Transverse colon (tissue), 4 donors: ENCODE results near the gene MAPKBP1. TPM values are rescaled to one million over a fixed set of nuclear protein-coding genes. Genes with fewer than 3 reads are reported as not detected.

ENCODE experiments used
- DNase-seq: peaks from one replicate; pipeline ENCODE4 v3.0.0-alpha.2; 2019
- H3K27ac ChIP-seq, 4 donors: fragments of 200-600 bp; sonication (generic); 2 replicates each; pipeline ENCODE4 v1.5.1; 2016 to 2018; ENCODE audit warnings: inconsistent platforms in 4 of 4
- H3K27me3 ChIP-seq: fragments of 200-600 bp; sonication (generic); 2 replicates; pipeline ENCODE4 v1.5.1; 2017; ENCODE audit warnings: inconsistent platforms
- H3K36me3 ChIP-seq, 4 donors: fragments of 200-600 bp; sonication (generic); 2 replicates each; pipeline ENCODE4 v1.5.1; 2017 to 2019; ENCODE audit warnings: inconsistent platforms in 4 of 4
- H3K4me1 ChIP-seq, 4 donors: fragments of 200-600 bp; sonication (generic); 2 replicates each; pipeline ENCODE4 v1.5.1; 2017 to 2020; ENCODE audit warnings: inconsistent platforms in 4 of 4
- H3K4me3 ChIP-seq, 4 donors: fragments of 200-600 bp; sonication (generic); 1 replicate in 1 of 4; 2 replicates in 3 of 4; pipeline versions ENCODE4 v1.5.1 to v1.6.1; 2017 to 2019; ENCODE audit warnings: inconsistent platforms in 4 of 4
- H3K9me3 ChIP-seq, 2 donors: fragments of 200-600 bp; sonication (generic); 2 replicates each; pipeline ENCODE4 v1.5.1; 2017 to 2019; ENCODE audit warnings: inconsistent platforms in 2 of 2
- CTCF ChIP-seq, 5 experiments: fragments of 200-600 bp in 3 of 5; fragments of 450-650 bp in 2 of 5; sonication (generic) in 3 of 5; IDR thresholded peaks; 1 replicate in 2 of 5; 2 replicates in 3 of 5; pipeline ENCODE4 v1.5.1; 2016 to 2017; ENCODE audit warnings: antibody characterized with exemption in 5 of 5, inconsistent platforms in 3 of 5, mild to moderate bottlenecking in 2 of 5, moderate library complexity in 1 of 5
- EP300 ChIP-seq: sonication (generic); formaldehyde crosslinking; IDR thresholded peaks from one replicate; pipeline ENCODE4 v1.6.1; 2017; ENCODE audit warnings: antibody characterized with exemption, low read depth
- POLR2A ChIP-seq: fragments of 450-650 bp; IDR thresholded peaks from one replicate; pipeline ENCODE4 v1.6.1; 2016; ENCODE audit warnings: antibody characterized with exemption, mild to moderate bottlenecking, moderate library complexity
- POLR2AphosphoS5 ChIP-seq, 3 donors: sonication (generic); formaldehyde crosslinking; IDR thresholded peaks; one replicate each; pipeline ENCODE4 v1.6.1; 2016; ENCODE audit warnings: antibody characterized with exemption in 3 of 3
- WGBS, 2 donors: methylation state at CpG; one replicate each; pipeline ENCODE4 v1.1.5; 2018; ENCODE audit warnings: low coverage in 1 of 2; 5-methylcytosine and 5-hydroxymethylcytosine counted together
- in situ Hi-C, 4 donors: fragments of 200-750 bp; cut with MboI; loops; one replicate each; pipeline versions ENCODE4 v1.15.0 to v1.15.1; 2017; ENCODE audit warnings: low sequenced_read_pairs in 3 of 4, low pct_ligation_motif_present in 1 of 4, low pct_unique_long_range_greater_than_20kb in 1 of 4
- intact Hi-C: fragments of 100-400 bp; cut with DNase I; formaldehyde crosslinking; loops from one replicate; pipeline ENCODE4 v1.15.1; 2023; ENCODE audit warnings: low total_unique reads
- total RNA-seq, 4 donors: library from RNA; depleted of rRNA; stranded (reverse); fragments of >200 nt; gene quantifications; one replicate each; pipeline ENCODE4 v1.1.0, GENCODE V29; 2016

MAPKBP1 gene
- total RNA-seq, 4 donors from 2014 or later, result 16.0 to 36.4 (median 16.8) TPM

- DNase-seq, result no peak
- TF ChIP-seq CTCF (IDR thresholded peaks at IDR 0.05) (no peak), POLR2AphosphoS5 (IDR thresholded peaks at IDR 0.05) (no peak), EP300 (no peak), POLR2A (no peak)
- H3K27me3 ChIP-seq, result no peaks in the 10 kb centered on the region
- H3K27ac ChIP-seq, result no peak overlapping the region
- no peak overlapping the region for H3K4me3 ChIP-seq
- H3K4me1 ChIP-seq, result peaks cover 8 to 17% (median 10%) of the 10 kb centered on the region in 4 donors
- intact Hi-C loops, result no loop called here
- 98% methylated on average over 10 of the region's 10 CpGs; no CpG with 5 or more reads in 1 of the 2 donors for WGBS, 2 donors
- no peaks in the 10 kb centered on the region for H3K36me3 ChIP-seq
- in situ Hi-C loops, result no loop called here
- no peaks in the 10 kb centered on the region for H3K9me3 ChIP-seq
Observed at GRCh38 chr15:41832208-41832607, 57.9 kb downstream of the MAPKBP1 start.

GRCh38 chr15:41832875-41833274 lies 58.6 kb downstream of the MAPKBP1 start:
- in situ Hi-C loops, result no loop called here
- TF ChIP-seq POLR2AphosphoS5 (IDR thresholded peaks at IDR 0.05) (no peak), EP300 (no peak), CTCF (IDR thresholded peaks at IDR 0.05) (no peak), POLR2A (no peak)
- Histone ChIP-seq H3K9me3 (no peaks in the 10 kb centered on the region), H3K36me3 (no peaks in the 10 kb centered on the region), H3K4me1 (peaks cover 4 to 12% (median 6%) of the 10 kb centered on the region in 4 donors), H3K27ac (no peak overlapping the region), H3K27me3 (no peaks in the 10 kb centered on the region), H3K4me3 (no peak overlapping the region)
- intact Hi-C loops, result no loop called here
- DNase-seq, result peak; percentile 26
- 51% methylated on average over 3 of the region's 3 CpGs; no CpG with 5 or more reads in 1 of the 2 donors for WGBS, 2 donors

- intact Hi-C loops (no loop called here), in situ Hi-C loops (no loop called here)
- TF ChIP-seq POLR2A (no peak), EP300 (no peak), POLR2AphosphoS5 (IDR thresholded peaks at IDR 0.05) (no peak), CTCF (IDR thresholded peaks at IDR 0.05) (no peak)
- no peak for DNase-seq
- no peak overlapping the region for H3K27ac ChIP-seq
- H3K4me3 ChIP-seq, result no peak overlapping the region
- H3K9me3 ChIP-seq, result no peaks in the 10 kb centered on the region
- H3K4me1 ChIP-seq, result peaks cover 0 to 10% (median 6%) of the 10 kb centered on the region in 4 donors
- 80% methylated on average over 3 of the region's 3 CpGs; no CpG with 5 or more reads in 1 of the 2 donors for WGBS, 2 donors
- H3K36me3 ChIP-seq, result no peaks in the 10 kb centered on the region
- H3K27me3 ChIP-seq, result no peaks in the 10 kb centered on the region
Observed at GRCh38 chr15:41834096-41834495, 59.8 kb downstream of the MAPKBP1 start.

- H3K4me3 ChIP-seq, result no peak overlapping the region
- no peak overlapping the region for H3K27ac ChIP-seq
- intact Hi-C loops (no loop called here), in situ Hi-C loops (no loop called here)
- H3K9me3 ChIP-seq, result no peaks in the 10 kb centered on the region
- H3K4me1 ChIP-seq, result peaks cover 0 to 9% (median 5%) of the 10 kb centered on the region in 4 donors
- no peaks in the 10 kb centered on the region for H3K27me3 ChIP-seq
- DNase-seq, result no peak
- no peak for TF ChIP-seq POLR2AphosphoS5 (IDR thresholded peaks at IDR 0.05)
- TF ChIP-seq EP300, result no peak
- no peak for TF ChIP-seq POLR2A
- TF ChIP-seq CTCF (IDR thresholded peaks at IDR 0.05), result no peak
- no peaks in the 10 kb centered on the region for H3K36me3 ChIP-seq
- 73% methylated on average over 6 of the region's 6 CpGs; no CpG with 5 or more reads in 1 of the 2 donors for WGBS, 2 donors
Observed at GRCh38 chr15:41836073-41836472, 61.8 kb downstream of the MAPKBP1 start.
